Immature natural killer cell (primary cell): ENCODE data around the gene TMC6. TPM values are rescaled to one million over a fixed set of nuclear protein-coding genes. Genes with fewer than 3 reads are reported as not detected.
"Not testable (repeated sequence)": the region's sequence is repeated elsewhere in the genome, so short reads cannot be mapped to it uniquely, and the experiment has no call there.

Experiments
- DNase-seq, 3 donors: peaks; one replicate each; pipeline ENCODE4 v3.0.0; 2022; ENCODE audit warnings: mixed read lengths in 1 of 3
- H3K27ac Mint-ChIP-seq, 6 donors: one replicate each; pipeline ENCODE4 v1.8.0; 2020; ENCODE audit warnings: mixed read lengths in 6 of 6, mild to moderate bottlenecking in 5 of 6, inconsistent platforms in 4 of 6, moderate library complexity in 3 of 6
- H3K27me3 Mint-ChIP-seq, 3 donors: one replicate each; pipeline ENCODE4 v1.8.0; 2020 to 2021; ENCODE audit warnings: low read depth in 3 of 3, mild to moderate bottlenecking in 3 of 3, mixed read lengths in 3 of 3, moderate library complexity in 3 of 3, inconsistent platforms in 1 of 3
- H3K36me3 Mint-ChIP-seq, 3 donors: one replicate each; pipeline ENCODE4 v1.8.0; 2020; ENCODE audit warnings: mixed read lengths in 3 of 3, inconsistent platforms in 2 of 3, mild to moderate bottlenecking in 2 of 3
- H3K4me1 Mint-ChIP-seq, 2 donors: one replicate each; pipeline ENCODE4 v1.8.0; 2020; ENCODE audit warnings: inconsistent platforms in 2 of 2, mild to moderate bottlenecking in 2 of 2, mixed read lengths in 2 of 2, moderate library complexity in 1 of 2
- H3K4me3 Mint-ChIP-seq, 5 donors: one replicate each; pipeline ENCODE4 v1.8.0; 2020; ENCODE audit warnings: mild to moderate bottlenecking in 5 of 5, mixed read lengths in 5 of 5, inconsistent platforms in 3 of 5, moderate library complexity in 3 of 5
- H3K9me3 Mint-ChIP-seq, 6 donors: one replicate each; pipeline ENCODE4 v1.8.0; 2020; ENCODE audit warnings: mild to moderate bottlenecking in 6 of 6, mixed read lengths in 6 of 6, inconsistent platforms in 4 of 6, moderate library complexity in 3 of 6
- polyA plus RNA-seq, 3 donors: library from polyadenylated mRNA; unstranded; fragments of 300-500 nt; fragmentation: Illumina TruSeq; gene quantifications; one replicate each; pipeline ENCODE4 v1.2.3, GENCODE V29; 2021

The TMC6 gene, protein sequence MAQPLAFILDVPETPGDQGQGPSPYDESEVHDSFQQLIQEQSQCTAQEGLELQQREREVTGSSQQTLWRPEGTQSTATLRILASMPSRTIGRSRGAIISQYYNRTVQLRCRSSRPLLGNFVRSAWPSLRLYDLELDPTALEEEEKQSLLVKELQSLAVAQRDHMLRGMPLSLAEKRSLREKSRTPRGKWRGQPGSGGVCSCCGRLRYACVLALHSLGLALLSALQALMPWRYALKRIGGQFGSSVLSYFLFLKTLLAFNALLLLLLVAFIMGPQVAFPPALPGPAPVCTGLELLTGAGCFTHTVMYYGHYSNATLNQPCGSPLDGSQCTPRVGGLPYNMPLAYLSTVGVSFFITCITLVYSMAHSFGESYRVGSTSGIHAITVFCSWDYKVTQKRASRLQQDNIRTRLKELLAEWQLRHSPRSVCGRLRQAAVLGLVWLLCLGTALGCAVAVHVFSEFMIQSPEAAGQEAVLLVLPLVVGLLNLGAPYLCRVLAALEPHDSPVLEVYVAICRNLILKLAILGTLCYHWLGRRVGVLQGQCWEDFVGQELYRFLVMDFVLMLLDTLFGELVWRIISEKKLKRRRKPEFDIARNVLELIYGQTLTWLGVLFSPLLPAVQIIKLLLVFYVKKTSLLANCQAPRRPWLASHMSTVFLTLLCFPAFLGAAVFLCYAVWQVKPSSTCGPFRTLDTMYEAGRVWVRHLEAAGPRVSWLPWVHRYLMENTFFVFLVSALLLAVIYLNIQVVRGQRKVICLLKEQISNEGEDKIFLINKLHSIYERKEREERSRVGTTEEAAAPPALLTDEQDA
- polyA plus RNA-seq, result 100 to 1,000 TPM; 194 to 262 (median 203) TPM

DNA sequence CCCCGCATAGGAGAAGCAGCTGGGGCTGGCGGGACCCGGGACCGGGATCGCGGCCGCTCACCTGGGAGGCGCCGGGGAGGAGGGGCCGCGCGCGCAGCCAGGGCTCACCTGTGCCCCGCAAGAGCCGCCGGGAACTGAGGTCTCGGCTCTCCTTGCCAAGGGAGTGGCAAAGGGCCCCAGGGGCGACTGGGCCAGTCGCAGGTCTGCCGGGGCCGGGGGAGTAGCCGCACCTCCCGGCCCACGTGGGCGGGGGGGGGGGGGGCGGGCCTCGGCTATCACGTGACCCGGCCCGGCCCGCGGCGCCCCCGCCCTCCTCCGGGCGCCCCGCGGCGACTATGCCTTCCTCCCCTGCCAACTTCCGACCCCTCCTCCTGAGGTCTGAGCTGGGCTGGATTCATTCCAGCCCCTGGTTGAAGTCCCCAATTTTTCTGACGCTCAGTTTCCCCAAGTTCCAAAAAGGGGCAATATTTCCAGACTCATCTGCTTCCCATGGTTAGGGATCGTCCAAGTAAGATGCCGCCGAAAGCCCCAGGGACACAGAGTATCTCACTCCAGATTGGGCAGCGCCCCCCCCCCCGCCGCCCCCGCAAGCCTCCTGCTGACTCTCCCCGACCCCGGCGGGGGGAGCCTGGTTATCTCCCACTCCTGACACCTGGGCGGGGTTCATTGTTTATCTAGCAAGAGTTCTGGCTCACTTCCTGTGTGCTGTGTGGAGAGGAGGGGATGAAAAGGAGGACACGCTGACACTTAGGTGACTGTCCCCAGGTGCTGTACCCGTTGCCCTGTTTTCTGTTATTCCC is at the start of gene TMC6:
Gene TMC6, minus strand, starts transcription at position 205 of the 800 bp plus-strand sequence. CDS start 1,923 bp downstream, outside the sequence.
- peak within 1 kb of the TSS; percentile 89 to 98 (median 96) for H3K27ac Mint-ChIP-seq
- H3K4me1 Mint-ChIP-seq, result peaks cover 45 to 52% of the 10 kb centered on the region in 2 donors
- peaks cover 2 to 8% (median 3%) of the 10 kb centered on the region in 3 donors for H3K36me3 Mint-ChIP-seq
- DNase-seq, result peak; percentile 74 to 79 (median 76)
- H3K9me3 Mint-ChIP-seq, result no peaks in the 10 kb centered on the region
- peaks cover 15 to 31% (median 20%) of the 10 kb centered on the region in 3 donors for H3K27me3 Mint-ChIP-seq
- peak within 1 kb of the TSS; percentile 94 to 98 (median 97) for H3K4me3 Mint-ChIP-seq

DNA sequence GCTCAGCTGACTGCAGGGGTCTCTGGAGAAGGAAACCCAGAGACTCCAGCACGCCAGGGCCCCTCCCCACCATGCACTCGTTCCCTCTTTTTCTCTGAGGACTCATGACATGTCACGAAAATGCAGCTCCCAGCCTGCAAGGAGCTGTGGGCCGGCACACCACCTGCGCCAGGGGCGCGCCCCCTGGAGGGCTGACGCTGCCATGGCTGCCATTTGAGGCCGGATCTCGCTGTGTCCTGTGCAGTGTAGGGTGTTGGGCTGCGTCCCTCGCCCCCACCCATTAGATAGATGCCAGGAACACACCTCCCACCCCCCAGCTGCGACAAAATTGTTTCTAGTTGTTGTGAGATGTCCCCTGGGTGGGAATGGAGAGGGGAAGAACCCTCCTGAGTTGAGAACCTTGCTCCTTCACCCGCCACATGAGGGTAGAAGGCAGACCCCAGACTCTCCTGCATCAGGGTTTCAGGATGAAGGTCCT is 48.0 kb upstream of the TMC6 start:
- no peaks in the 10 kb centered on the region for H3K36me3 Mint-ChIP-seq
- no peak overlapping the region for H3K27ac Mint-ChIP-seq
- H3K4me1 Mint-ChIP-seq, result peaks cover 38 to 39% of the 10 kb centered on the region in 2 donors
- peak; percentile 62 to 71 (median 63) for DNase-seq
- no peak overlapping the region for H3K4me3 Mint-ChIP-seq
- H3K27me3 Mint-ChIP-seq, result peaks cover 0 to 3% (median 2%) of the 10 kb centered on the region in 3 donors
- no peaks in the 10 kb centered on the region for H3K9me3 Mint-ChIP-seq

DNA sequence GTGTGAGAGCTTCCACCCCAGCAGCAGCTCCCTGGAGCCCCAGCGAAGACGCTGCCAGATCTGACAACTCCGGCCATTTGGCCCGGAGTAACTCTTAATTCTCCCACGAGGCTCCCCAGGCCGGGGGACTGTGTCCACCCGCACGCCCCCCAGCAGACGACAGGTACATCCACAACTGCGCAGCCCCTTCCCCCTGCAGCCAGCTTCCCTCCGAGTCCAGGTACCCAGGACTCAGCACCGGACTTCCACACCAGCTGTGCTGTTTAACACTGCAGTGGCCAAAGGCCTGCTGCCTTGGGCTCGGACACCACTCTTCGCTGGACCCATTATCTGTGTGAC is 47.1 kb upstream of the TMC6 start:
- Mint-ChIP-seq H3K4me3 (no peak overlapping the region), H3K27me3 (peaks cover 0 to 3% (median 2%) of the 10 kb centered on the region in 3 donors), H3K27ac (no peak overlapping the region), H3K36me3 (no peaks in the 10 kb centered on the region), H3K4me1 (peaks cover 39 to 40% of the 10 kb centered on the region in 2 donors), H3K9me3 (no peaks in the 10 kb centered on the region)
- DNase-seq, result no peak

DNA sequence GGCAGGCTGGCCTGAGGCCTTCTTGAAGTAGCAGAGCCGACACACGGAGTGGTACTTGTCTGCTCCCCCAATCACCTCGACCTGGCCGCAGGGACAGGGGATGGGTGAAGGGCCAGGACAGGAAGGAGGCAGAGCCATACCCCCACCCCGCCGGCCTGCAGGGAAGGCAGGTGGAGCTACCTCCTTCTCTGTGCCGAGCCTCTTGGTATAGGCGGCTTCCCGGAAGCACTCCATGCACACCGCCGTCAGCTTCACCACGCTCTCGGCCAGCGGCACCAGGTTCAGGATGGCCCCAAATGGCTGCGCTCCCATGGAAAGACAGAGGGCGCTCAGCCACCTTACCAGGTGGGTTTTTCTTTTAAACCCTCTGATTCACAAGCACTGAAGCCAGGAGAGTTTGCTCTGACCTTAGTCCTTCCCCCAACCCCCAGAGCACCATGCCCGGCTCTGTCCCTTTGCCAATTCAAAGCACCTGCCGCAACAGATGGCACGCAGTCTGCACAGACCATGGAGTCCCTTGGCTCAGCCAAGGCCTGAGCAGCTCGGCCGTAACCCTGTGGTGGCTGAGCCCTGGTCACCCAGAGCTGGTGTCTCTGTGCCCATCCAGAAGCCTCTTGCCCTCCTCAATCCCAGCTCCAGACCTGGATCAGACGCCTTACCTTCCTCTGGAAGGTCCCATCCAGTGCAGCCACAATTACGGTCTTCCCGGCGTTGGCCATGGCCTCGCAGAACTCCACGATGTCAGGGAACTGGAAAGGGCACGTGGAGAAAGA is 46.5 kb upstream of the TMC6 start:
- Mint-ChIP-seq H3K36me3 (no peaks in the 10 kb centered on the region), H3K4me1 (peaks cover 36% of the 10 kb centered on the region in 2 donors), H3K27me3 (peaks cover 0 to 3% (median 2%) of the 10 kb centered on the region in 3 donors), H3K27ac (no peak overlapping the region), H3K4me3 (no peak overlapping the region), H3K9me3 (no peaks in the 10 kb centered on the region)
- no peak for DNase-seq

DNA sequence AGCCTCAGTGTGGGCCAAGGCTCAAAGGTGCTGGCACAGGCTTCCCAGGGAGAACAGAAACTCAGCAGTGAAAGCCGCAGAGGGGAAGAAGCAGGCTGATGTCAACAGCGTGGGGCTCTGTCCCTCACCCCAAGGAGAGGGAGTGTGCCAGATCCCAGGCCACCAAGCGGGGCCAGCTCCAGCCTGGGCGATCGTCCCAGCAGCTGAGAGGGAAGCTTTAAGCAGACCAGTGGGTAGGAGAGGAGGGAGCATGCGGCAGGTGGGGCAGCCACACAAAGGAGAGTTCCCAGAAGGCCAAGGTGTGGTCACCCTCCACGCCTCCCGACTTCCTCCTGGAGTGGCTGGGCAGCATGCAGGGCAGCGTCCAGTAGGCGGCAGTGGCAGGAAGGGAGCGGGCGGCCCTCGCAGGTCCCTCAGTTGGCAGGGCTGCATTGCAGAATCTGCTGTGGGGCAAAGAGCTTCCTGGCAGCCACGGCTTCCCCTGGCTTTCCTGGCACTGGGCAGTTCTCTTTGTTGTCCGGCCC is 45.9 kb upstream of the TMC6 start:
- H3K36me3 Mint-ChIP-seq, result no peaks in the 10 kb centered on the region
- H3K4me1 Mint-ChIP-seq, result peaks cover 36 to 38% of the 10 kb centered on the region in 2 donors
- peaks cover 0 to 3% (median 2%) of the 10 kb centered on the region in 3 donors for H3K27me3 Mint-ChIP-seq
- no peak for DNase-seq
- H3K4me3 Mint-ChIP-seq, result no peak overlapping the region
- peak overlapping the region in 1 of 6 donors; percentile 75 for H3K27ac Mint-ChIP-seq
- no peaks in the 10 kb centered on the region for H3K9me3 Mint-ChIP-seq

DNA sequence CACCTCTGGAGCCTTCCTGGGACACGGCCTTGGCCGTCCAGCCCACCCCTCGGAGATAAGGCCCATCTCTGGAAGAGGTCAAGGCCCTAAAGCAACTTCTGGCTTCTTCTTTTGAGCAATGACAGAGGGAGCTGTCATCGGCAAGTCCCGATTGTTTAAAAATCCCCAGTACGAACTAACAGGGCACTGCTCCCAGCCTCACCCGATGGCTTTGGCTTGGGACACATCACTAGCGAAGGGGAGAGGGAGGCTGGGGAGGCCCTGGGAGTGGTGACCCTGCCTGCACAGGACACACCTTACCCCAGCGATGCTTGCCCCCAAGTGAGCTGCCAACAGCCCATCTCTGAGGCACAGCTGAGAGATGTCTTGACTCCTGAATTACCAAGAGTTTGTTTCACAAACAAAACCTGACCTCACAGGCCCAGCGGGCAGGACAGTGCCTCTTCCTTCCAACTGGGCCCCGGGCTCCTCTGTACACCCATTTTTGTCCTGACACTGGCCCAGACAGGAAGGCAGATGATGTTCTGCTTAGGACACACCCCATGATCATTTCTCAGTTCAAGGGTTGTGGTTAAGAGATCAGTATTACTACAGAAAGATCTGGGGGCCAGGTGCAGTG is 44.7 kb upstream of the TMC6 start:
- Mint-ChIP-seq H3K27ac (peak overlapping the region; percentile 18 to 75 (median 56)), H3K27me3 (peaks cover 0 to 3% (median 2%) of the 10 kb centered on the region in 3 donors), H3K36me3 (no peaks in the 10 kb centered on the region), H3K4me3 (no peak overlapping the region), H3K9me3 (no peaks in the 10 kb centered on the region), H3K4me1 (peaks cover 29 to 31% of the 10 kb centered on the region in 2 donors)
- DNase-seq, result no peak

DNA sequence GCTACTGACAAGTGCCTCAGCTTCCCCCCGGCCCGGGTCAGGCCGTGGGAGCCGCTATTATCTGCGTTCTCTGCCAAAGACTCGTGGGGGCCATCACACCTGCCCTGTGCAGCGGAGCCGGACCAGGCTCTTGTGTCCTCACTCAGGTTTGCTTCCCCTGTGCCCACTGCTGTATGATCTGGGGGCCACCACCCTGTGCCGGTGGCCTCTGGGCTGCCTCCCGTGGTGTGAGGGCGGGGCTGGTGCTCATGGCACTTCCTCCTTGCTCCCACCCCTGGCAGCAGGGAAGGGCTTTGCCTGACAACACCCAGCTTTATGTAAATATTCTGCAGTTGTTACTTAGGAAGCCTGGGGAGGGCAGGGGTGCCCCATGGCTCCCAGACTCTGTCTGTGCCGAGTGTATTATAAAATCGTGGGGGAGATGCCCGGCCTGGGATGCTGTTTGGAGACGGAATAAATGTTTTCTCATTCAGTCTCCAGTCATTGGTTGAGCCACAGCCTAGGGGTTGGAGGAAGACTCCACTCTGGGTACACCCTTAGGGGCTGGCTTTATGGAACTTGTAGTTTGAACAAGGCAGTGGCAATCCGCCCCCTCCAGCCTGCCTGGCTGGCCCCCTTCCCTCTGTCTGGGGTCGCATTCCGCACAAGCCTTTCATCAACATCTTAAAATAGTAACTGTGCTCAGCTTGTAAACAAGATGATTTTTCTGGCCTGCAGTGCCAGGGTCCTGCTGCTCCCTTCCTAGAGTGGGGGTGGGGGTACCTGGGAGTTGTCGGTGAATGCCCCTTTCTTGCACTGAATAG is 43.9 kb upstream of the TMC6 start:
- no peak overlapping the region for H3K4me3 Mint-ChIP-seq
- peak overlapping the region in 4 of 6 donors; percentile 50 to 75 (median 61) for H3K27ac Mint-ChIP-seq
- H3K4me1 Mint-ChIP-seq, result peaks cover 29 to 31% of the 10 kb centered on the region in 2 donors
- no peaks in the 10 kb centered on the region for H3K9me3 Mint-ChIP-seq
- DNase-seq, result no peak
- peaks cover 0 to 3% (median 2%) of the 10 kb centered on the region in 3 donors for H3K27me3 Mint-ChIP-seq
- no peaks in the 10 kb centered on the region for H3K36me3 Mint-ChIP-seq

DNA sequence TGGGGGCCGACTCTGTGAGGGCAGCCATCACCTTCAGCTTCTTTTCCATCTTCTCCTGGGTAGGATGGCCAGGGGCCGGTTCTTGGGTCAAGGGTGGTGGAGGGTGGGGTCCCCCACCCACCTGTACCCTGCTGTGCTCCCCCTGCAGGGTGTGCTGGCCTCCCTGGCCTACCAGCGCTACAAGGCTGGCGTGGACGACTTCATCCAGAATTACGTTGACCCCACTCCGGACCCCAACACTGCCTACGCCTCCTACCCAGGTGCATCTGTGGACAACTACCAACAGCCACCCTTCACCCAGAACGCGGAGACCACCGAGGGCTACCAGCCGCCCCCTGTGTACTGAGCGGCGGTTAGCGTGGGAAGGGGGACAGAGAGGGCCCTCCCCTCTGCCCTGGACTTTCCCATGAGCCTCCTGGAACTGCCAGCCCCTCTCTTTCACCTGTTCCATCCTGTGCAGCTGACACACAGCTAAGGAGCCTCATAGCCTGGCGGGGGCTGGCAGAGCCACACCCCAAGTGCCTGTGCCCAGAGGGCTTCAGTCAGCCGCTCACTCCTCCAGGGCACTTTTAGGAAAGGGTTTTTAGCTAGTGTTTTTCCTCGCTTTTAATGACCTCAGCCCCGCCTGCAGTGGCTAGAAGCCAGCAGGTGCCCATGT is 43.2 kb upstream of the TMC6 start:
- not testable (repeated sequence) for DNase-seq, H3K4me3 Mint-ChIP-seq, H3K27me3 Mint-ChIP-seq, H3K36me3 Mint-ChIP-seq, H3K9me3 Mint-ChIP-seq
- peak overlapping the region in 1 of 6 donors; percentile 34 for H3K27ac Mint-ChIP-seq
- peaks cover 29% of the 10 kb centered on the region in 2 donors for H3K4me1 Mint-ChIP-seq

DNA sequence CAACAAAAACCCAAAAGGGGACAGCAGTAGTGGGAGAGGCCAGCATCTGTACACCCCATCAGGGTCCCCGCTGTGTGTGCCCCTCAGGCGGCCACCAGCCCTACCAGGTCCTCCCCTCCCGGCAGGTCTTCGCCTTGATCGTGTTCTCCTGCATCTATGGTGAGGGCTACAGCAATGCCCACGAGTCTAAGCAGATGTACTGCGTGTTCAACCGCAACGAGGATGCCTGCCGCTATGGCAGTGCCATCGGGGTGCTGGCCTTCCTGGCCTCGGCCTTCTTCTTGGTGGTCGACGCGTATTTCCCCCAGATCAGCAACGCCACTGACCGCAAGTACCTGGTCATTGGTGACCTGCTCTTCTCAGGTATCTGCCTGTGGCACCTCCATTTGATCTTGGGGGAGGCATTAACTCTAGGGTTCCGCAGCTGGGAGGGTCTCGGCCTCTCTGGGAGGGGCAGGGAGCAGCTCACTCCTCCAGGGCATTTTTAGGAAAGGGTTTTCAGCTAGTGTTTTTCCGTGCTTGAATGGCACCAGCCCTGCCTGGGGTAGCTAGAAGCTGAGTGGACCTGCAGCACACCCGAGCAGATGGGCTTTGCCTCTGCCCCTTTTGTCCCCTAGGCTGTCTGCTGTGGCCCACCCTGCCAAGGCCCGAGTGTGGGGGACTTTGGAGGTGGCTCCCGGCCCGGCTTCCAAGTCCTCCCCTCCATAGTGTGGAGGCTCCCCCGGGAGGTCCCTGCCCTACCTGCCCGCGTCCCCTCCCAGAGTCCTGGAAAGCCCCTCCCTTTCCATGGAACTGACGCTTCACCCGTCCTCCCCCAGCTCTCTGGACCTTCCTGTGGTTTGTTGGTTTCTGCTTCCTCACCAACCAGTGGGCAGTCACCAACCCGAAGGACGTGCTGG is 42.4 kb upstream of the TMC6 start:
- H3K27me3 Mint-ChIP-seq, result peaks cover 0 to 3% (median 2%) of the 10 kb centered on the region in 3 donors
- no peaks in the 10 kb centered on the region for H3K36me3 Mint-ChIP-seq
- H3K27ac Mint-ChIP-seq, result peak overlapping the region; percentile 3 to 64 (median 39)
- no peak for DNase-seq
- peaks cover 26 to 29% of the 10 kb centered on the region in 2 donors for H3K4me1 Mint-ChIP-seq
- no peaks in the 10 kb centered on the region for H3K9me3 Mint-ChIP-seq
- peak overlapping the region; percentile 9 to 67 (median 35) for H3K4me3 Mint-ChIP-seq

DNA sequence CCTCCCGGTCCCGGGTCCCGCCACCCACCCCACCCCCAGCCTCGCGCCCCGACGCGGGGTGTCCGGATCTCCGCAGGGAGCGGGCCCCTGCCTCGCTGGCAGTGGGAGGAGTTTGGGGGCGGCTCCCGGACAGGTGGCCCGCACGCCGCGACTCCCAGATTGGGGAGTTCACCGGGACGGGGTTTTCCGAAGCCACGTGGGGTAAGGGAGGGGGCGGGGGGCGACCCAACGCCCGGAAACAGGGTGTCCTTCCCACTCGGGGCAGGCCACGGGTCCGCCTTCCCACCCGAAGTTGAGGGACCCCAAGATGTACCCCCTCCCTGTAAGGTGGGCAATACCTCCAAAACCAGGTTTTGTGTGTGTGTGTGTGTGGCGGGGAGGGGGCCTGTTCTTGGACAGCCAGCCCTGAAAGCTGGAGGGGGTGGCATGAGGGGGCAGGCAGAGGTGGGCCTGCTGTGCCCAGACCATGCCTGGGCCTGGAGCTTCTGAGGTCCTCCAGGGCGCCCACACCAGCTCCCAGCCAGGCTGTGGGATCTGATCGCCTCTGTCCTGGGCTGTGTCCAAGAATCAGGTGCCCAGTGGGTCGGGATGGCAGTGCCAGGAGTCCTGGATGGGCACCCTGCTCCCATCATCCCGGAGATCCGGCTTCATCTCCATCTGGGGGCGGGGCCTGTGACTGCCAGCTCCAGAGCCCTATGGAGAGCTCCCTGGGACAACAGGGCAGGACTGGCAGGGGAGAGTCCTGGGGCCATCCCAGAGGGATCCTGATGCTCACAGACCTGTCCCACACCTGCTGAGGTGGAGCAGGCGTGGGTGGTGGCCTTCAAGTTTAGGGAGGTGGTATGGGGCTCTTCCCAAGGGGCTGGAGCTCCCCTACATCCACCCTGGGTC is 40.6 kb upstream of the TMC6 start:
- DNase-seq, result peak in 2 of 3 donors; percentile 32 to 37
- H3K9me3 Mint-ChIP-seq, result no peaks in the 10 kb centered on the region
- H3K4me3 Mint-ChIP-seq, result peak overlapping the region; percentile 35 to 67 (median 53)
- no peaks in the 10 kb centered on the region for H3K27me3 Mint-ChIP-seq
- no peaks in the 10 kb centered on the region for H3K36me3 Mint-ChIP-seq
- peak overlapping the region in 3 of 6 donors; percentile 23 to 31 (median 28) for H3K27ac Mint-ChIP-seq
- peaks cover 26 to 29% of the 10 kb centered on the region in 2 donors for H3K4me1 Mint-ChIP-seq
